Gastrocnemius medialis (tissue), 4 donors: ENCODE measurements around the gene NFASC. TPM values are rescaled to one million over a fixed set of nuclear protein-coding genes. Genes with fewer than 3 reads are reported as not detected.

Experiments used
- ATAC-seq, 2 donors: fragments of 150-250 bp; one replicate each; pipeline ENCODE4 v1.9.1; 2016
- DNase-seq, 2 donors: peaks; one replicate each; pipeline ENCODE4 v3.0.0-alpha.2; 2019
- H3K27ac ChIP-seq, 4 donors: fragments of 200-600 bp; sonication (generic); 1 replicate in 1 of 4; 2 replicates in 3 of 4; pipeline ENCODE4 v1.5.1; 2016 to 2018; ENCODE audit warnings: mild to moderate bottlenecking in 2 of 4, moderate library complexity in 1 of 4
- H3K27me3 ChIP-seq, 3 donors: fragments of 200-600 bp; sonication (generic) in 2 of 3; 1 replicate in 1 of 3; 2 replicates in 2 of 3; pipeline versions ENCODE4 v1.5.1 to v1.6.0; 2016 to 2019; ENCODE audit warnings: mild to moderate bottlenecking in 1 of 3, moderate library complexity in 1 of 3
- H3K36me3 ChIP-seq, 2 donors: fragments of 200-600 bp; sonication (generic) in 1 of 2; one replicate each; pipeline ENCODE4 v1.5.1; 2017 to 2018
- H3K4me1 ChIP-seq, 2 donors: fragments of 200-600 bp; sonication (generic) in 1 of 2; one replicate each; pipeline ENCODE4 v1.5.1; 2016 to 2017; ENCODE audit warnings: mild to moderate bottlenecking in 2 of 2
- H3K4me3 ChIP-seq, 4 donors: fragments of 200-600 bp; sonication (generic) in 3 of 4; 1 replicate in 1 of 4; 2 replicates in 3 of 4; pipeline ENCODE4 v1.5.1; 2016 to 2019; ENCODE audit warnings: mild to moderate bottlenecking in 2 of 4
- H3K9me3 ChIP-seq, 3 donors: fragments of 200-600 bp; sonication (generic) in 2 of 3; 1 replicate in 1 of 3; 2 replicates in 2 of 3; pipeline ENCODE4 v1.5.1; 2016 to 2019
- POLR2A ChIP-seq, 2 donors: fragments of 450-650 bp; IDR thresholded peaks; one replicate each; pipeline ENCODE4 v1.6.1; 2017; ENCODE audit warnings: antibody characterized with exemption in 2 of 2, mild to moderate bottlenecking in 2 of 2, moderate library complexity in 2 of 2
- in situ Hi-C, 4 donors: fragments of 200-750 bp; cut with MboI; loops; one replicate each; pipeline versions ENCODE4 v1.15.0 to v1.8.0; 2017; ENCODE audit warnings: low sequenced_read_pairs in 4 of 4
- intact Hi-C: fragments of 100-400 bp; cut with DNase I; formaldehyde crosslinking; loops from one replicate; pipeline ENCODE4 v1.15.1; 2023; ENCODE audit warnings: low total_unique reads
- total RNA-seq, 4 donors: library from RNA; depleted of rRNA; stranded (reverse); fragments of >200 nt; gene quantifications; one replicate each; pipeline versions ENCODE4 v1.1.0 to v1.2.3, GENCODE V29; 2016
- TF ChIP-seq, protein P1 (sequence below), 5 experiments: fragments of 450-650 bp in 3 of 5; fragments of 200-600 bp in 2 of 5; sonication (generic) in 2 of 5; IDR thresholded peaks in 4 of 5; conservative IDR thresholded peaks in 1 of 5; 1 replicate in 4 of 5; 2 replicates in 1 of 5; pipeline ENCODE4 v1.5.1; 2016 to 2019; ENCODE audit warnings: antibody characterized with exemption in 5 of 5, mild to moderate bottlenecking in 3 of 5, moderate library complexity in 3 of 5

NFASC gene
- total RNA-seq, 4 donors from 2014 or later = 0.75 to 4.7 (median 2.4) TPM

DNA sequence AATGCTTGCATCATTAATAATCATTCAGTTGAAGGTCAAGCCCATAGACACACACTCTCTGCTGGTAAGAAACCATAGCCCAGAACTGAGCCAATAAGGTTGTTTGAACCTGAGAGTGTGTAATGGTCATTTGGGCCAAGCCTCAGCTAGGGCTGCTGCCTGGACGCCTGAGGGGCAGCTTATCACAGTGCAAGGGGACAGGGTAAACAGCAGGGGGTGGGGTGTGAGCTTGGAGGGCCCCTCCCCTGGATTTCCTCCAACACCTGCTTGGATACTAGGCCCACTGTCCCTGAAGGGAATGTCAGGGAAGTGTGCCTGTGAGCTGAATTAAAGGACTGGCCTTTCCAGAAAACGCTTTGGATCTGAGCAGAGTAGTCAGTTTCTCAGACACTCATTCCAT lies 147.7 kb downstream of the NFASC start:
- in situ Hi-C loops = no loop called here
- intact Hi-C loops = no loop called here
- no peaks in the 10 kb centered on the region for H3K4me1 ChIP-seq

DNA sequence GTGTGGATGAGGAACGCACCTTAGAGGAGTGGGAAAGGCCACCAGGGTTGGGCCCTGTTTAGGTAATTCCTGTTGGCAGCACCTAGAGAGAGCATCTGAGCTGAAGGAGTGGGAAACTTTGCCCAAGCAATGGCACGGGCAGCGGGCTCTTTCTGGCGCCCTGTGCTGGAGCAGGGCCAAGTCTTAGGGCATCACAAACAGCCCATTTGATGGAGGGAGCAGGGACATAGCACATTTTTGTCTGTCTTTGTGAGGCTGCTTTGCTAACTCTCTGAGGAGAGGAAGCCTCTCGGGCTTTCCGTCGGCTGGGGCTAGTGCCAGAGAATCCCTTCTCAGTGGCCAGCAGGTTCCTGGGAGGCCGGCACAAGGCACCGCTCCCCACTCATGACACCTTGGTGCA lies 149.8 kb downstream of the NFASC start:
- ATAC-seq = no peak
- Histone ChIP-seq H3K27me3 (peaks cover 0 to 5% (median 3%) of the 10 kb centered on the region in 3 donors), H3K4me3 (no peak overlapping the region), H3K36me3 (no peaks in the 10 kb centered on the region), H3K27ac (no peak overlapping the region), H3K9me3 (no peaks in the 10 kb centered on the region), H3K4me1 (no peaks in the 10 kb centered on the region)
- TF ChIP-seq POLR2A (IDR thresholded peaks at IDR 0.05) = no peak
- TF ChIP-seq, protein P1, sequence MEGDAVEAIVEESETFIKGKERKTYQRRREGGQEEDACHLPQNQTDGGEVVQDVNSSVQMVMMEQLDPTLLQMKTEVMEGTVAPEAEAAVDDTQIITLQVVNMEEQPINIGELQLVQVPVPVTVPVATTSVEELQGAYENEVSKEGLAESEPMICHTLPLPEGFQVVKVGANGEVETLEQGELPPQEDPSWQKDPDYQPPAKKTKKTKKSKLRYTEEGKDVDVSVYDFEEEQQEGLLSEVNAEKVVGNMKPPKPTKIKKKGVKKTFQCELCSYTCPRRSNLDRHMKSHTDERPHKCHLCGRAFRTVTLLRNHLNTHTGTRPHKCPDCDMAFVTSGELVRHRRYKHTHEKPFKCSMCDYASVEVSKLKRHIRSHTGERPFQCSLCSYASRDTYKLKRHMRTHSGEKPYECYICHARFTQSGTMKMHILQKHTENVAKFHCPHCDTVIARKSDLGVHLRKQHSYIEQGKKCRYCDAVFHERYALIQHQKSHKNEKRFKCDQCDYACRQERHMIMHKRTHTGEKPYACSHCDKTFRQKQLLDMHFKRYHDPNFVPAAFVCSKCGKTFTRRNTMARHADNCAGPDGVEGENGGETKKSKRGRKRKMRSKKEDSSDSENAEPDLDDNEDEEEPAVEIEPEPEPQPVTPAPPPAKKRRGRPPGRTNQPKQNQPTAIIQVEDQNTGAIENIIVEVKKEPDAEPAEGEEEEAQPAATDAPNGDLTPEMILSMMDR (IDR thresholded peaks at IDR 0.05 in 4 of 5, conservative IDR thresholded peaks at IDR 0.05 in 1 of 5) = no peak
- in situ Hi-C loops = no loop called here
- DNase-seq = no peak
- intact Hi-C loops = no loop called here

More for the DNA sequence above, 147.7 kb downstream of the NFASC start:
- no peak overlapping the region for H3K27ac ChIP-seq
- H3K4me3 ChIP-seq = no peak overlapping the region
- ATAC-seq (no peak), DNase-seq (no peak)
- no peaks in the 10 kb centered on the region for H3K9me3 ChIP-seq
- H3K27me3 ChIP-seq = peaks cover 0 to 5% (median 3%) of the 10 kb centered on the region in 3 donors
- no peaks in the 10 kb centered on the region for H3K36me3 ChIP-seq
- TF ChIP-seq, protein P1 (IDR thresholded peaks at IDR 0.05 in 4 of 5, conservative IDR thresholded peaks at IDR 0.05 in 1 of 5) = no peak
- no peak for TF ChIP-seq POLR2A (IDR thresholded peaks at IDR 0.05)

DNA sequence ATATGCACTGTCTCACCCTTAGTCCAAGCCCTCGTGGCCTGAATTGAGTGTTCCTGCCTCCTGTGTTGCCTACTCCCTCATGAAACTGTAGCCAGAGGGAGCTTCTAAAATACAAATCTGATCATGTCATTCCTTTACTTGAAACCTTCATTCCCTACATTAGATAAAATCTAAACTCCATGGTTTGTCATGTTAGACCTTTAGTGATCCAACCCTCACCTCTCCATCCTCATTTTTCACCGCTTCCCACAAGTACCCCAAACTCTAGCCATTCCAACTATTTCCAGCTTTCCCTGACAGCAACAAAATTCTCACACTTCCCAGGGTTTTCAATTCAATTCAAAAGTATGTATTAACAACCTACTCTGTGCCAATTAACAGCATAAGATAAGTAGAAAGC lies 154.0 kb downstream of the NFASC start:
- Histone ChIP-seq H3K27me3 (peaks cover 0 to 6% (median 5%) of the 10 kb centered on the region in 3 donors), H3K36me3 (no peaks in the 10 kb centered on the region), H3K9me3 (no peaks in the 10 kb centered on the region), H3K4me1 (no peaks in the 10 kb centered on the region), H3K4me3 (no peak overlapping the region), H3K27ac (no peak overlapping the region)
- ATAC-seq (no peak), DNase-seq (no peak)
- TF ChIP-seq POLR2A (IDR thresholded peaks at IDR 0.05) = no peak
- TF ChIP-seq, protein P1 (IDR thresholded peaks at IDR 0.05 in 4 of 5, conservative IDR thresholded peaks at IDR 0.05 in 1 of 5) = no peak
- intact Hi-C loops (no loop called here), in situ Hi-C loops (no loop called here)

DNA sequence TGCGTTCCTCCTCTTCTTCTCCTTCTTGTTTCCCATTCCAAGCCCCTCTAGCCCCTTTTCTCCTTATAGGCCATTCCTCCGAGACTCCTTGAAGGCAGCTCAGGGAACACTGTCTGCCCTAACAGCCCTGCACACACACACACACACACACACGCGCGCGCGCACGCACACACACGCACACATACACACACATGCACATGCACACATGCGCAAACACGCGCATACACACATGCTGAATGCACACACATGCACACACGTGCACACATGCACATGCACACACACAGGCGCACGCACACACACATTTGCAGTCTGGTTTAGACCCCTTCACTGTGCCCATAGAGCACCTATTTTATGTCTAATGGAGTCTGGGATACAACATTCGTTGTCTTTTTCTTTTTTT lies 154.6 kb downstream of the NFASC start:
- no peak for DNase-seq
- no peak overlapping the region for H3K27ac ChIP-seq
- ATAC-seq = no peak
- H3K36me3 ChIP-seq = no peaks in the 10 kb centered on the region
- intact Hi-C loops = no loop called here
- H3K9me3 ChIP-seq = no peaks in the 10 kb centered on the region
- H3K4me3 ChIP-seq = no peak overlapping the region
- no peak for TF ChIP-seq POLR2A (IDR thresholded peaks at IDR 0.05)
- TF ChIP-seq, protein P1 (IDR thresholded peaks at IDR 0.05 in 4 of 5, conservative IDR thresholded peaks at IDR 0.05 in 1 of 5) = no peak
- peaks cover 0 to 3% (median 1%) of the 10 kb centered on the region in 3 donors for H3K27me3 ChIP-seq
- H3K4me1 ChIP-seq = no peaks in the 10 kb centered on the region
- in situ Hi-C loops = no loop called here

DNA sequence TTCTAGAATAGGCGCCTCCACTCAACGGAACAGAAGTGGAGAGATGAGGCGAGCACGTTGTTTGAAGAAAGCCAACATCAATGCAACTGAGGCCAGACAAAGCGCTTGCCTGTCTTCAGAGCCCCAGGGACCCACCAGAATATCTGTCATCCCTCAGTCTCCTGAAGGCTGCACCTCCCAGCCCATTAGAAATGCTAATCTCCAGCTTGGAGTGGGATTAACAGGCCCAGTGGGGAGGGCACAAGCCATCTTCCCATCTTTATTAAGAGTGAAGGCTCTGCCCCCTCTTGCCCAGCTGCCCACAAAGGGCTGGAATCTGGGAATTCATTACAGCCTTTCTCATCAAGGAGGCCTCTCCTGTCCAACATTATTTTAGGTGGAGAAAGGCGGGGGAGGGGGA lies 155.5 kb downstream of the NFASC start:
- no peaks in the 10 kb centered on the region for H3K36me3 ChIP-seq
- no peaks in the 10 kb centered on the region for H3K4me1 ChIP-seq
- intact Hi-C loops (no loop called here), in situ Hi-C loops (no loop called here)
- no peak for DNase-seq
- TF ChIP-seq, protein P1 (IDR thresholded peaks at IDR 0.05 in 4 of 5, conservative IDR thresholded peaks at IDR 0.05 in 1 of 5) = no peak
- no peak for TF ChIP-seq POLR2A (IDR thresholded peaks at IDR 0.05)
- no peak overlapping the region for H3K4me3 ChIP-seq
- no peak overlapping the region for H3K27ac ChIP-seq
- H3K27me3 ChIP-seq = peaks cover 0 to 2% (median 0%) of the 10 kb centered on the region in 3 donors
- ATAC-seq = no peak
- no peaks in the 10 kb centered on the region for H3K9me3 ChIP-seq
